Activated CD4-positive, alpha-beta T cell treated with anti-CD3 and anti-CD28 coated beads, Interleukin-2, amount 50 U/mL, for 4 hours (primary cell): ENCODE results near the gene LUZP1.
A peak's percentile ranks its signal among the peaks of the same experiment; 100 is the strongest.

ENCODE experiments used
- DNase-seq, 2 experiments: peaks; one replicate each; pipeline ENCODE4 v3.0.0-alpha.2; 2020

Gene LUZP1

DNA sequence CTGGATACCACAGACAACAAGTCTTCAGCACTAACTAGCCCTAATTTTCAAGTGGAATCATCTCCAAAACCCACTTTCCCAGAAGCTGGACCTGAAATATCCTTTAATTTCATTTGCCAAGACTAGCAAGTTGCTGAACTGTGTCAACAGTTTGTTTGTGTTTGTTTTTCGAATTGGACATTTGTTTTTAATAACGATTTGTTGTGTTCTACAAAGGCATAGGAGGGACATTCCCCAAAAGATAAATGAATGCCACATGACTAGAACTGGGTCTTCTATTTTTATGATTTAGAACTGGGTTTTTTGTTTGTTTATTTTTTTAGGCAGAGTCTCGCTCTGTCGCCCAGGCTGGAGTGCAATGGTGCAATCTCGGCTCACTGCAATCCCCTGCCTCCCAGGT is 17.9 kb downstream of the LUZP1 start:
- no peak for DNase-seq

- DNase-seq: no peak
Measured at GRCh38 chr1:23150125-23150524, 18.5 kb downstream of the LUZP1 start.

DNA sequence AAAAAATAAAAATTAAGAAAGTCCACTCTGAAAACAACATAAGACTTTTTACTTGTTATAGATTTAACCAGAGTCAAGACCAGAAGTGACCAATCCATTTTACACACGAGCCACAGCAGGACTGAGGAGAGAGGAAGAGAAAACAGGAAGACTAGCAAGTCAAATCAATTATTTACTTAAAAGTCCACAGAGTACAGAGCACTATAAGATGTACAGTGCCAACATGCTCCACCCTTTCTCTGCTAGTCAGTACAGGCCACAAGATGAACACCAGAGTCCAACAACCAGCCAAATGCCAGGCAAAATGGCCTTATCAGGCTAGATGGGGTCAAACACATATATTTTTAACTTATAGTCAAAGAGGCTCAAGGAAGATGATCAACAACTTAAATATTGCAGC is 19.5 kb downstream of the LUZP1 start:
- DNase-seq: no peak

DNA sequence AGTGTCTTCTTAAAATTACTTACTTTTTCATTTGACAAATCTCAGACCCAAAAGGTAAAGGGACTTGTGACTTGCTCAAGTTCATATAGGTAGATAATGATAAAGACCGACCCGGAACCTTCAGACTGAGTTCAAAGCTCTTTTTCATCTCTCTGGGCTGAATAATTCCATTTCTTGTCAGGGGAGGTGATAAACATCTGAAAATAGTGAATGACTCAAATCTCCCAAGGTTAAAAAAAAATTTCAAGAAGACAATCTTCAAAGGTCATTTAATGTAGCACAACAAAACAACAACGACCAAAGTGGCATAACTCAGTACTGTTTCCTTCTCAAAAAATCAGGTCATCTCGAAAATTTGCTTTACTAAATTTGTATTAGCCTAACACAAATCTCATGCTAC is 20.6 kb downstream of the LUZP1 start:
- DNase-seq: no peak

- DNase-seq: no peak
Measured at GRCh38 chr1:23140940-23141596, 27.6 kb downstream of the LUZP1 start.

DNA sequence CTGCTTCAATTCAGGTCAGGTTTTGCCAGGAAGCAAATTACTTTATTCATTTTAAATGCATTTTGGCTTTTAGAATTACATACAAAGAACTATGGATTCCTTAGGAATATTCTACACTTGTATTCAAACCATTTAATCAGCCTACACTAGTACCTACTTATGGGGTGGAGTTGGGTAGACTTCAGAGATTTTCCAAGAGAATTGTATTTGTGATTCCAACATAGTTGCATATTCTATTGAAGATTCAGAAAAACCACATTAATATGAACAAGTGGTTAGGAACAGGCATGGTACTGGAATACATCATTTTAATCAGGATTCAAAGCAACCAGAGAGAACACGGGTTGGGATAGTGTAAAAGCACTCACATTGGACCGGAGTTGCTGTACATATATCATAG is 33.4 kb downstream of the LUZP1 start:
- DNase-seq: no peak

DNA sequence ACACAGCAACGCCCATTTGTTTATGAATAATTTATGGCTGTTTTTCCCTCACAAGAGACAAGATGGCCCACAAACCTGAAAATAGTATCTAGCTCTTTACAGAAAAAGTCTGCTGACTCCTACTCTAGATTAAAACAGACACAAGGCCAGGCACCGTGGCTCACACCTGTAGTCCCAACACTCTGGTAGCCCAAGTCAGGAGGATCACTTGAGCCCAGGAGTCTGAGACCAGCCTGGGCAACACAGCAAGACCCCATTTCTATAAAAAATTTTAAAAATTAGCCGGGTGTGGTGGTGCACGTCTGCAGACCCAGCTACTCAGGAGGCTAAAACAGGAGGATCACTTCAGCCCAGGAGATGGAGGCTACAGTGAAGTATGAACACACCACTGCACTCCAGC is 34.6 kb downstream of the LUZP1 start:
- no peak for DNase-seq

DNA sequence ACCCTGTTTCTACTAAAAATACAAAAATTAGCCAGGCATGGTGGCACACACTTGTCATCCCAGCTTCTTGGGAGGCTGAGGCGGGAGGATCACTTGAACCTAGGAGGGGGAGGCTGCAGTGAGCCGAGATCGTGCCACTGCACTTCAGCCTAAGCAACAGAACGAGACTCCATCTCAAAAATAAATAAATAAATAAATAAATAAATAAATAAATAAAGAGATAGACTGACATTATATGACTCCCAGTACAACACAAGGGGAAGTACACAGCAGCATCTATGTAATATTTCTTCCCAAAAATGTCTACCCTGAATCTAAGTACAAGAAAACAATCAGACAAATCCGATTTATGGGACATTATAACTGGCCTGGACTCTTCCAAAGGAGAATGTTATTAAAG is 35.1 kb downstream of the LUZP1 start:
- DNase-seq: no peak

DNA sequence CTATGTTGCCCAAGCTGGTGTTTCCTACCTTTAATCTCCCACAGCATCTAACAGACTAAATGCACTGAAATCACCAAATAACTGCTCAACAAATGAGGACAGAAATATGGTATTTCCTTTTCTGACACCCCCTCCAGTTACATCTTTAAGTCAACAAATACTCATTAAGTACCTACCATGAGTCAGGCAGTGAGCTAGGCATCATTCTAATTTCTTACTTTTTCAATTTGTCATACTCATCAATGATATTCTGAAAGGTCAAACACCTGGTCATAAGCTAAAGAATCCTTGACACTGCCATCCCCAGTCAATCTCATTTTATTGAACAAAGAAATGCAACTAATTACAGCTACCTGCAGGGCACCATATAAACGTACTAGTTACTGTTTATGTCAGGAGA is 36.6 kb downstream of the LUZP1 start:
- DNase-seq: no peak

- DNase-seq: no peak
Measured at GRCh38 chr1:23129846-23130245, 38.8 kb downstream of the LUZP1 start.

GRCh38 chr1:23126801-23127200 is 41.9 kb downstream of the LUZP1 start:
- no peak for DNase-seq

GRCh38 chr1:23126200-23126599 is 42.5 kb downstream of the LUZP1 start:
- no peak for DNase-seq

DNA sequence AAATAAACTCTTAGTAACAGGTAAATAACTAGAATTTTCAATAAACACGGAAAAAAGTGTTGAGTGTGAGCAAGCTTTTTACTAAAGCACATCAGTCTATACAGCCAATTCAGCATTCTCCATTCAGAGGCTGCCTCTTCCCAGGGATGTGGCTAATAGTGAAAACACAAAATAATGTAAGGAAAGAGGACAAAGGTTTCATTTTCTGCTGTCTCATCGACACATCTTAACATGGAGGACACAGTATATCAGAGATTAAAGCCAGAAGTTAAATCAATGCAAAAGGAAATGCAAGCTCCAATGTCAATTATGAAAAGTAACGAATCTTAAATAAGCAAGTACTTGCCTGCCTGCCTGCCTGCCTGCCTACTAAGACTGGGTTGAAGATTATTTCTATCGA is 43.2 kb downstream of the LUZP1 start:
- DNase-seq: no peak

- no peak for DNase-seq
Measured at GRCh38 chr1:23124259-23125026, 44.2 kb downstream of the LUZP1 start.

- no peak for DNase-seq
Measured at GRCh38 chr1:23123528-23123927, 45.1 kb downstream of the LUZP1 start.

GRCh38 chr1:23122796-23123195 is 45.9 kb downstream of the LUZP1 start:
- DNase-seq: no peak

DNA sequence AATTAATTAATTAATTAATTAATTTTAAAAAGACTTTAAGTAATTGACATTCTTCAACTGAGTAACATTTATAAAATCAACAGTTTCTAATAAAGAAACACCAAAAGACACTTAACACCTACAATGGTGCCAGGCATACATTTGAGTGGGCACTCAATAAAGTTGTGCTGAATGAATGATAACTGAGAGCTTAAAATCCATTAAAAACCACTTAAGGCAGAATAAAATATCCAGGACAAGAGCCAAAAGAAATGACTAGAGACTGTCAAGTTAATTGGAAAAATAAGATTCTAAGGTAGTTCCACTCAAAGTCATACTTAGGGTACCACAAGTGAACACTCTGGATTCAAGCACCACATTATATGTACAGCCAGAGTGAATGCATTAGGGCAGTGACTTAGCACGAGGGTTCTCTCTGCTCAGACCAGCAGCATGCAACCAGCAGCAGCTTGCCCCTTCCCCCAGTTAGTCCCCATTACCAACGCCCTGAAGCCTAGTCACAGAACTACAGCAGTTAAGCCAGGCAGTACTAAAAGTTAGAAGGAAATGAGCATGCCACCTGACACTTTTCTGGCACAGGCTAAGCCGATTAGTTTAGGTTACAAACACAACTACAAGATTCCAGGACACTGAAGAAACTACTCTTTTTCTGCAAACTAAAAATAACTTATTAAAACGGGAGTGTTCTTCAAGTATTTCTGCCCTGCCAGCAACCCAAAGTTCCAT is 46.5 kb downstream of the LUZP1 start:
- DNase-seq: no peak

DNA sequence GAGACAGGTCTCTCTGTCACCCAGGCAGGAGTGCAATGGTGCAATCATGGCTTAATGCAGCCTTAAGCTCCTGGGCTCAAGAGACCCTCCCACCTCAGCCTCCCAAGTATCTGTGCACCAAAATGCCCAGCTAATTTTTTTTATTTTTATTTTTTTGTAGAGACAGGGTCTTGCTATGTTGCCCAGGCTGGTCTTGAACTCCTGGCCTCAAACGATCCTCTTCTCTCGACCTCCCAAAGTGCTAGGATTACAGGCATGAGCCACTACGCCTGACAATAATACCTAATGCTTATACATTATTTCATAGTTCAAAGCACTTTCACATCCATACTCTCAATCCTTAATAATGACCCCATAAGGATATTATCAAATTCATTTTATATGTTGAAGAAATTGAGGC is 48.3 kb downstream of the LUZP1 start:
- DNase-seq: no peak

DNA sequence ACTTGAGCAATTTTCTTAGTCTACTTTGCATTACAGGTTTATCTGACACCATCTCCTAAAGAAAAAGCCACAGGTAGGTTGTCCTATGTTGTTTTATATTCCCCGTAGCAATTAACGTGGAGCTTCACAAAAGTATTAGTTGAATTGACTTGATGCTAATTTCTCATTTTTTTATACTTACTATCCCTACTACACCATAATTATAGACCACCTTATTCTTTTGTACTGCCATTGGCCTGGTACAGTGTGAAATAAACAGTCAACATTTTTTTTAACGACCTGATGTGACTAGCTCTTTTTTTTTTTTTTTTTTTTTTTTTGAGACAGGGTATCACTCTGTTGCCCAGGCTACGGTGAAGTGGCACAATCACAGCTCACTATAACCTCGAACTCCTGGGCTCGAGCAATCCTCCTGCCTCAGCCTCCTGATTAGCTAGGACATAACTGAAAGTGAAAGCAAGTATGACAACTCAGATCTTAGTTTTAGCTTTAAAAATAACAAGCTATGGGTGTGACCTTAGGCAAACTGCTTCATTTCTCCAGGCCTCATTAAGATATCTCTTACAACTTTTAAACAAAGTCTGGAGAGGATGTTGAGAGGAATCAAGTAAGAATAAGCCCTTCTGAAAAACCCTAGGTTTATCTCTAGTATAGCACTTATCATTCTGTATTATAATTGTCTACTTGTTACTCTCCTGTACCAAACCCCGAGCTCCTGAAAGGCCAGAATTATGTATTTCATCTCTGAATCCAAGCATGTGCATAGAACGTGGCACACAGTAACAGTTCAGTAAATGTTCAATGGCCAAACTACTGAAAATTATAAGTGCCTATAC is 49.5 kb downstream of the LUZP1 start:
- DNase-seq: peak; percentile 22 to 33

DNA sequence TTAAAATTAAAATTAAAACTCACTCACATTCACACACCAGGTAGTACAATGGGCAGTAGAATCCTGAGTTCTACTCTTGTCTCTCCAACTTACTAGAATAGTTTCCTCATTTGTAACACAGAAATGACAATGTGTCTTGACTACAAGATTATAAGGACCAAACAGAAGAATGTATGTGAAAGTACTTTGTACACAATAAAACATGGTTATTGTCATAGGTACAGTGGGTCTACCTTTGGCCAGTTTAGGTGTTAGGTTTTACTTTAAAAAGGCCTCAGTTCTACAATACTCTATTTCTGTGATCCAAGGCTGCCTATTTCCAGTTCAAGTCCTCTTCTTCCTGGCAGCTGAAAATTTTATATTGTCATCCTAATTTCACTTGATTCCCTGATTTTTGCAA is 50.2 kb downstream of the LUZP1 start:
- DNase-seq: no peak

GRCh38 chr1:23116921-23117699 is 51.5 kb downstream of the LUZP1 start:
- no peak for DNase-seq

- no peak for DNase-seq
Measured at GRCh38 chr1:23116216-23116836, 52.3 kb downstream of the LUZP1 start.
